HG03060 (cell line): ENCODE data around the gene MAPKBP1.

Experiments used
- ATAC-seq: cut with Tn5 transposase; IDR thresholded peaks from one replicate; pipeline ENCODE4 v1.9.1; 2021; ENCODE audit warnings: low read depth, moderate number of reproducible peaks; ENCODE audit not compliant: unreplicated experiment

Gene MAPKBP1

DNA sequence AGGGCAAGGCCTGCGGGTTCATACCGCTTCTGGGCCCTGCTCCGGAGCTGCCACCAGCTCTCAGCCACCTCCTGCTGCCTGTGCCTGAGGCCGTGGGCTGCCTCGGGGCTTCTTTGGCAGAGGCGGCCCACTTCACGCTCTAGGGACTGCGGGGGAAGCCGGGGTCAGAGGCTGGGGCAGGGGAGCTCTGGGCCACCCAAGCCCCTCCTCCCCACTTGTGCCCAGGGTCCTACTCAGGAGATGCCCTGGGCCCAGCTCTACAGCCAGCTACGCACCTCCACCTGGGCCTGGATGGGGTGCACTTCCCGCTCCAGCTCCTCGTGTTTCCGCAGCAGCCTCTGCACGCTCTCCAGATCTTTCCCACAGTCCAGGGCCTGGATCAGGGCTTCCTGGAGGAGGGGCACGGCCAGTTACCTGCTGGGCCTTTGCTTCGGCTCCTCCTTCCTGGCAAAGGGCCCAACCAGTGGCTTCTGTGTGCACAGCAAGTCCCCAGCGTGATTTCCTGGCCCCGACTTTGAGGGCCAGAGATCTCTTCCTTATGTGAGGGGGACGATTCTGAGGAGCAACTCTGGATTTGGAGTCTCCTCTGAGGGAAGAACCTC is 88.3 kb downstream of the MAPKBP1 start:
- ATAC-seq: no peak

DNA sequence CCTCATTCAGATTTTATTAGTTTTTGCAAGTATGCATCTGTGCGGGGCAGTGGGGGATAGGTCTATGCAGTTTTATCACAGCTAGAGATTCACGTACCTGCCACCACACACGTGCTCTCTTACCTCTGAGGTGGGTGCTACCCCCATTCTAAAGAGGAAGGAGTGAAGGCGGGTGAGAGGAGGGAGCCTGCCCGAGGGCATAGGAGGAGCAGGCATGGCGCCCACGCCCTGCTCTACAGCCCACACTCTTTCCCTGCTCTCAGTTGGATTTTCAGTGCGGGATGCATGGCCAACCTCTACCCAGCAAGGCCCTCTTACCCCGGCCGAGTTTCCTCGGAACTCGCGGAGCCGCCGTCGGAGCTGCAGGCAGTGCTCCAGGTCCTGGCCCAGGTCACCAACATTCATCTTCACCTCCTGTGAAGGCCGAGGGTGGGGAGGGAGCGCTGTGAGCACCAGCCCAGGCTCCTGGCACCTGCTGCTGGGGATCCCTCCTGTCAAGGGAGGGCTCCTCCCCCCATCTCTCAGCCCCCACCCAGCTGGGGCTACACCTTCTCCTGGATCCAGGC is 91.3 kb downstream of the MAPKBP1 start:
- no peak for ATAC-seq

DNA sequence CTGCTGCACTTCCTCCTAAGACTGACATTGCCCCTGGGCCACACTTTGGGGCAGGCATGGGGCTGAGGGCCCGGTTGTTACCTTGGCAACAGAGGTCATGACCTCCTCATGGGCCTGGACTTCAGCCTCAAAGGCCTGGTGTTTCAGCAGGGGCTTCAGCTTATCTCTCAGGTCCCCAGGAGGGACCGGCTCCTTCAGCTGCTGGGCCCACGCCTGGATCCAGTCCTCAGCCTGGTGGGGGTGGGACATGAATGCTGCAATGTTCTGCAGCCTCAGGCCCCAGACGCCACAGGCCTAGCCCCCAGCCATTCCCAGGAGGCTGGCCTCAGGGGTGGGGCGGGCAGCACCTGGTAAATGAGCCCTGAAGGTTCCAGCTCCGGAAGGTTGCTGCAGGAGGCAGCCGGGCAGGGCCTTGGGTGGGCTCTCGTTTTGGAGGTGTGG is 92.0 kb downstream of the MAPKBP1 start:
- ATAC-seq: no peak

DNA sequence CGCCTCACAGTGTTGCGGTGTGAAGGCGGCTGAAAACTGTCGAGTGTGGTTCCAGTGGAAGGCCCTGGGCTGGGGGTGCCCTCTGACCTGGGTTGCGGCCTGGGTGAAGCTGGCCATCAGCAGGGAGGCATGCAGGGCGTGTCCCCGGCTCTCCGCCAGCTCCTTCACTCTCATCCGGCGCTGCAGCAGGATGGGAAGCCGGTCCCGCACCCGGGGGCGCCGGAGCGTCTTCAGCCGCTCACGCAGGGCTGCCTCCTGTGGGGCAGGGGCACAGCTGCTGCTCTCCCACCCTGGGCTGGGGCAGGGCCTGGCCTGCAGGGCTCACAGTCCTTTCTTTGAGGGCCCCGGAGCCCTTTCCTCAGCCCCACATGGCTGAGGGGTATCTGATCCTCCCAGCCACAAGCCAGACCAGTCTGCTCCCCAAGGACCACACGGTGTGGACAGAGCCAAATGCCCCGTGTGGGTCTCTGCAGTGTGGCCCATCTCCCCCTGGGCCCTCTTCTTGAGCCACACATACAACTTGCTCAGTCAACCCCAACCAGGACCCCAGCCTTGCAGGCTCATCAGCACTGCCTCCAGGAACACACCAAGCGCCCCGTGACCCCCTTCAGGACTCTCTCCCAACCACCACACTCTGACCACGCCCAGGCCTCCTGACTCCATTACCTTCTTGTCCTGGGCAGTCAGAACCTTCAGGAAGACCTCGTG is 92.7 kb downstream of the MAPKBP1 start:
- no peak for ATAC-seq

DNA sequence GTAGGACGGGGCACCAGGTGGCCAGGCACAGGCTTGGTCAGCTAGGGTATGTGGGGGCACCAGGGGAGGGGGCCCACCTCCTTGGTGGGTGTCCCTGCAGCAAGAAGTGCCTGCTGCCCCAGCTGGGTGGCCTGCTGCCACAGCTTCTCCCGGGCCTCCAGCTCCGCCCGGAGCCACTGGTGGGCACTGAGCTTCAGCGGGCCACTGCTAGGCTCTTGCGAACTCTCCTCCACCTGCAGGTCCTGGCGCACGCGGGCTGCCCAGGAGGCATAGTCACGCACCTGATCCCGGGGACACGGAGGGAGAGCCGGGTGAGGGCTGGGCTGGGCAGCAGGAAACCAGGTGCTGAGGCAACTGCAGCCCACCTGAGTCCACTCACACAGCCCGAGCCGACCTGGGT is 94.0 kb downstream of the MAPKBP1 start:
- no peak for ATAC-seq

DNA sequence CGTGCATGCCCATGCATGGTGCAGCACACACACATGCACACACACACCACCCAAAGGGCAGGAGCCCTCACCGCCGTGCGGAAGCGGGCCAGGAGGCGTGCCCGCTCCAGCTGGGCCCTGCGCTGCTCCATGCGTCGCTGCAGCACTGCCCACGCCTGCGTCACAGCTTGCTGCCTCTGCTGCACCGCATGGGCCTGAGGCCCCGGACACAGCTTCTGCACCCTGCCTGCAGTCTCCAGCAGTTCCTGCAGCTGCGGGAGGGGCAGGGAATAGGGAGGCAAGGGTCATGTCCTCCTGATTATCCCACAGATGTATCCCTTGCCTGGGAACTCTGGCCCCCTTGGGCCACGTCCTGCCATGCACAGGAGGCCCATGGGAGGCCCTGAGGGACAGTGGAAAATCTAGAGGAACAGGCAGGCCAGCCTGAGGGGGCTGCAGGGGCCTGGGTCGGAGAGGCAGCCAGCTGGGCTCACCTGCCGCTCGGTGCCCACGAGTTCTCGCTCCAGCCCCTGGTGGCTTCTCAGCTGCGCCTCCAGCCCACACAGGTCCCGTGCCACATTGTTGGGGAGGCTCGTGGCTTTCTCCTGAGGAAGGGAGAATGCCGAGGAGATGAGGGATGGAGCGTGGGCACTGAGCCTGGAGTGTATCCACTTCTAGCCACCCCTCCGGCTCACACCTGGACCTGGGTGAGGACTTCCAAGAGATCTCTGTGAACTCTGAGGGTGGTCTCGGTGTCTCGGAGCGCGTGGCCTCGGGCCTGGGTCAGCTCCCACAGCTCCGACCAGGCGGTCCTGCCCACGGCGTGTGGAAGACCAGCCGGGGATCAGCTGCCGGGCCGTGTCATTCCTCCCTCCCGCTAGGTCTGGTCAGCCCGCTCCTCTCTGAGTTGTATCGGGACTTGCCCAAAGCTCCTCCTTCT is 95.7 kb downstream of the MAPKBP1 start:
- no peak for ATAC-seq

DNA sequence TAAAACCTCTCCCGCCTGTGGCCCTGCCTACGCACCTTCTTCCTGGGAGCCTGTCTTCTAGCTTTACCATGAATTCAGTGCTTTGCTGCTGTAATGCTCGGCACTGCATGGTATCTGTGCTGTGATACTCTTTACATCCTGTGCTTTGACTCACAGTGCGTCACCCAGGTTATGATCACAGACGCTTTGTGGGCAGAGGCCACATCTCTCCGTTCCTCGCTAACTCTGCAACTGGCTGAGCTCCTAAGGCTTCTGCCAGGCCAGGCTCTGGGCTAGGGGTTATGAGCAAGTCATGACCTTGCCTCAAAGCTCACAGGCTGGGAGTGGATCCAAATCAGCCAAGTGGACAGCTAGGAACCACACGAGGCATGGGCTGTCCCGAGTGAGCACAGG is 96.4 kb downstream of the MAPKBP1 start:
- ATAC-seq: no peak

DNA sequence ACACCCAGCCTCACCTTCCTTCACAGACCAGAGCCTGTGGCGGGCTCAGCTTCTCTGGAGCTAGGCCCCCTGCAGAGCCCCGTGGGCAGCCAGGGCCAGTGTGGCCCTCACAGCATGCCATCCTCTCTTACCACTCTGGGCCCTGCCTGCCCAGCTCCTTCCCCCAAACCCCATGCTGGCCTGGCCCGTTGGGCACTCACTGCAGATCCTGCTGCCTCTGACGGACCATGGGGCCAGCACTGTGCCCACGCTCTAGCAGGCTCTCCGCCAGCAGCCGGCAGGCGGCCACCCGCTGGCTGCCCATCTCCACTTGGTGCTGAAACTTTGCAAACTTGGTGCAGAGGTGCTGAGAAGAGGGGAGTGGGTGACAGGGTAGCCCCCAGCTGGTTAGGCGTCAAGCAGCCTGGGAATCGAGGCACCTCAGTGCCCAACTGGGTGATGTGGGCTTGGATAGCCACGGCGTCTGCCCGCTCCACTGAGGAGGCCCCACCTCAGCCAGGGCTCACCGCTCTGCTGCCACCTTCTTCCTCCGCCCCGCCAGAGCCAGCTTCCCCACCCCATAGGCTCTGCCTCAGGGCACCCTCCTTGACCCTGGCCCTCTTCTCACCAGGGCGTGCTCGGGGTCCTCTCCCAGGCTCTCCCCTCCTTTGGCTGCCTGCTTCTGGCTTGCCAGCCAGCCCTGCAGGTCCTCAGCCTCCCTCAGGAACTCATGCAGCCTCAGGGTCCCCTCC is 97.1 kb downstream of the MAPKBP1 start:
- ATAC-seq: no peak

DNA sequence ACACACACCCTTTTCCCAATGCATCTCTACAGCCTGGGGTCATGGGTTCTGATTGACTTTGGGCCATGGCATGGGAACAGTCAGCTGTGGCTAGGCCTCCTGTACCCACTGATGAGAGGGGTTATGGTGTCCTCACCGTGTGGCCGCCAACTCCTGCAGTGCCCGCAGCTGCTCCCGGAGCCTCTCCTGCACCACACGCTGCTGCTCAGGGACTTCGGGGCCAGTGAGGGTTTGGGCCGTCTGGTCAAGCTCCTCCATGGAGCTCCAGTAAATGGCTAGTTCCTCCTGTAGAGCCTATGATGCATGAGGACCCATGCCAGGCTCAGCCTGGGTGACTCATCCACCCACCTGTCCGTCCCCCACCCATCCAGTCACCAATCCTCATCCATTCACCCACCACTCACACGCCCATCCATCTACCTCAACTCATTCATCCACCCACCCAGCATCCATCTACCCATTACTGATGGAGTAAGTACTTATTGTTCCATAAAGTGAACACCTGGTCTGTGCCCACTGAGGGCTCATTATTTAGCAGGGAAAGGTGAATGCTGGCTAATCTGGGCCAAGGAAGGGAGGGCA is 98.0 kb downstream of the MAPKBP1 start:
- no peak for ATAC-seq

DNA sequence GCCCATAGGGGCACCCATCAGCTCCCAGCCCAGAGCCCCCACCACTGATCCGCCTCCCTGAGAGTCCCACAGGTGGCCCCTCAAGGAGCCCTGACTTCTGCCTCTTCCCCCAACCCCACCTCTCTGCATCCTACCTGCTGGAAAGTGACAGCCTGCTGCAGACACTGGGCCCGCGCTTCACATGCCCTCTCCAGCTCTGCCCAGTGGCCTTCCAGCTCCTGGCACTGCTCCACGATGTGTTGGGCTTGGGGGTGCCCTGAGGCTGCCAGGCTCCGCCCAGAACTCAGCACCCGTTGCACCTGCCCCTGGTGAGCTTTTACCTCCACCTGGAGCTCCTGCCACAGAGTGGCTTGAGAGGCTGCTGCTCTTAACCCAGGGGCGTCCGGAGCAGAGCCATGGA is 99.4 kb downstream of the MAPKBP1 start:
- ATAC-seq: no peak

DNA sequence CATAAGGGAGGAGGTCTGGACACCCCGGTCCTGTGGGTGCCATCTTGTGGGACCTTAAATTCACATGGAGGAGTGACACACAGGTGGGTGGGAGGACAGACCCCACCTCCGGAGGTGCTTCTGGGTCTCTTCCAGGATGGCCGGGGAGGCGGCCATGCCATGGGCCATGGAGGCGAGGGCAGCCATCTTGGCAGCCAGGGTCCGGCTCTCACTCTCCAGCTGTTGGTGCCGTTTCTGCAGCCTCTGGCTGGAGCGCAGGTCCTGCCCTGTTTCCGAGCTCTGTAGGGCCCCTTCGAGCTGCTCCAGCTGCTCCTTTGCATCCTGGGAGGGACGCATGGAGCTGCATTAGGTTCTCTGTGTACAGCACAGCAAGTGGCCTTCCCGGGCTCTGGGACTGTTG is 100.5 kb downstream of the MAPKBP1 start:
- ATAC-seq: no peak

DNA sequence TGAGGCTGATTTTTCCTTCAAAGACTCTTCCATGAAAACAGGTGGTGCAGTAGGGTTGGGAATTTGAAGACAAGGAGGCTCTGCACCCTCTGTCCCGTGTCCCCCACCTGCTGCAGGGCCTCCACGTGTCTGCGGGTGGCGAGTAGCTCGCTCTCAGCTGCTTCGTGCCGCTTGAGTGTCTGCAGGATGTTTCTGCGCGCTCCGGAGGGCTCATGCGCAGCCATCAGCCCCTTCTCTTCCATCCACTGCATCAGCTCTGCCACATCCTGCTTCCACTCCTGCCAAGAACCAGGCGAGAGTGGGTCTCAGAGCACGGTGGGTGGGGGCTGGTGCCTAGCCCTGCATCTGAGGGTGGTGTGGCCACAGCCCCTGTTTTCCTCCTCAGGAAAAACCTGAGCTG is 101.7 kb downstream of the MAPKBP1 start:
- ATAC-seq: no peak

DNA sequence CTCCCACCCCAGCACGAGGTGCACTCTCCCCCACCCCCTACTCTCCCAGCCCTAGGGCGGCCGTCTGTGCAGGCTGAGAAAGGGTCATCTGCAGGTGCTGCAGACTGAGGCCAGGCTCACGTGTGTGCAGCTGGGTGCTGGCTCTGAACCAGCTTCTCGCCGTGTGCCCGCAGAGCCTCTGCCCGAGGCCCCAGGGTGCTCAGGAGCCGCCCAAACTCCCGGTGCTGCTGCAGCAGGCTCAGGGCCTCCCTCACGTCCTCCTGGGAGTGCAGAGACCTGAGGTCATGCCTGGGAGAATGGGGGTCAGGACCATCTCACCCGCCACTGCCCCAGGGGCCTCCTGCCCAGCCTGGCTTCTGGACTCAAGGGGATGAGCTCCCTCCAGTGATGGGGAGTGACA is 102.4 kb downstream of the MAPKBP1 start:
- ATAC-seq: no peak
